Choroid plexus epithelial cell (primary cell): ENCODE data around the gene TOMM7.

ENCODE experiments used
- DNase-seq: peaks from one replicate; pipeline ENCODE4 v3.0.0-alpha.2; 2010; ENCODE audit warnings: low read depth
- H3K4me3 ChIP-seq: 2 replicates; pipeline ENCODE4 v1.5.1; 2011; ENCODE audit warnings: low read depth, mild to moderate bottlenecking, control low read depth, low read length, moderate library complexity
- CTCF ChIP-seq: conservative IDR thresholded peaks from 2 replicates; pipeline ENCODE4 v1.5.1; 2011; ENCODE audit warnings: low read depth, mild to moderate bottlenecking, control low read depth, inconsistent platforms, low read length, moderate library complexity

TOMM7 gene

DNA sequence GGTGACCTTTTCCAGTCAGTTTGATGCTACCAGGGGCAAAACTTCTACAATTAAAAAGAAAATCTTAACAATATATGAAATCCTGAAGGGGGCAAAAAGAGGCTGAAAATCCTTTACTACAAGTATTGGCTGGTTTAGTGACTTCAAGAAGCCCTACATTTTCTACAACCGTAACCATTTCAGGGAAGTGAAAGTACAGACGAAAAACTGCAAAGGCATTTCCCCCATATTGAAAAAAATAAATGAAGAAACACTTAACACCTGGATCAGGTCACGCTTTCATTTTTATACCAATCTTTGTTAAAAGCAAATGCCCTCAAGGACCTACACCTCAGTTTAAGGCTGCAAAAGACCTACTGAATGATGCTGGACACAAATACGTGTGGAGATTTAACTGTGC lies 57.0 kb downstream of the TOMM7 start:
- DNase-seq, result no peak
- TF ChIP-seq CTCF, result no peak
- no peak overlapping the region for H3K4me3 ChIP-seq
